A549 (cell line): Measurements from ENCODE around the gene FZD7.

Experiments
- ESRRA ChIP-seq: fragments of 150-350 bp; IDR thresholded peaks from 2 replicates; pipeline ENCODE4 v1.6.1; 2014; ENCODE audit warnings: mild to moderate bottlenecking, low read length, borderline replicate concordance
- HDAC2 ChIP-seq: fragments of 200-600 bp; sonication (generic); IDR thresholded peaks from 2 replicates; pipeline ENCODE4 v1.6.1; 2016
- POLR2A ChIP-seq: IDR thresholded peaks from 2 replicates; pipeline ENCODE4 v1.6.1; 2012; ENCODE audit warnings: mild to moderate bottlenecking, low read length
- RCOR1 ChIP-seq: fragments of 150-350 bp; IDR thresholded peaks from 2 replicates; pipeline ENCODE4 v1.6.1; 2014; ENCODE audit warnings: antibody characterized with exemption, low read length, low read depth
- RFX5 ChIP-seq: fragments of 450-650 bp; IDR thresholded peaks from 2 replicates; pipeline ENCODE4 v1.7.1; 2014; ENCODE audit warnings: antibody characterized with exemption, mild to moderate bottlenecking, moderate library complexity
- ZFP36 ChIP-seq: fragments of 450-650 bp; IDR thresholded peaks from 2 replicates; pipeline ENCODE4 v1.6.1; 2014; ENCODE audit warnings: borderline replicate concordance; ENCODE audit not compliant: partially characterized antibody
- TF ChIP-seq, protein P1 (sequence below): fragments of >200 bp; sonication (Bioruptor Twin); formaldehyde crosslinking; IDR thresholded peaks from 3 replicates; pipeline ENCODE4 v1.5.1; 2016

DNA sequence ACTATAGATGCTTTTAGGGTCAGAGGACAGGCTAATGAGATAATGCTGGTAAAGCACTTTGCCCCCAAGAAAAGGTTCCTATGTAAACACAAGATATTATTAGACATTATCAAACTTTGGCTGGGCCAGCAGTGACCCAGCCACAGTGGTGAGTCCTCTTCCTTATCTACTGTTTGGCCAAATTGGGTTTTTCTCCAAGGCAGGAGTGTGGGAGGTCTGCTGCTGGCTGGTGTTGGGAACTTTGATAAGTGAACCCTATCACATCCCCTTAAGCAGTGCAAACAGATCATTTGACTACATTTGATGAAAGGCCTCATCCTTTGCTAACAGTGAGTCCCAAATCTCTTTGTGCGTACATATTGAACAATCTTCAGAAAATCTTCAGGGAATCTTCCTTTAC, 16.2 kb downstream of the FZD7 start:
- TF ChIP-seq, protein P1, sequence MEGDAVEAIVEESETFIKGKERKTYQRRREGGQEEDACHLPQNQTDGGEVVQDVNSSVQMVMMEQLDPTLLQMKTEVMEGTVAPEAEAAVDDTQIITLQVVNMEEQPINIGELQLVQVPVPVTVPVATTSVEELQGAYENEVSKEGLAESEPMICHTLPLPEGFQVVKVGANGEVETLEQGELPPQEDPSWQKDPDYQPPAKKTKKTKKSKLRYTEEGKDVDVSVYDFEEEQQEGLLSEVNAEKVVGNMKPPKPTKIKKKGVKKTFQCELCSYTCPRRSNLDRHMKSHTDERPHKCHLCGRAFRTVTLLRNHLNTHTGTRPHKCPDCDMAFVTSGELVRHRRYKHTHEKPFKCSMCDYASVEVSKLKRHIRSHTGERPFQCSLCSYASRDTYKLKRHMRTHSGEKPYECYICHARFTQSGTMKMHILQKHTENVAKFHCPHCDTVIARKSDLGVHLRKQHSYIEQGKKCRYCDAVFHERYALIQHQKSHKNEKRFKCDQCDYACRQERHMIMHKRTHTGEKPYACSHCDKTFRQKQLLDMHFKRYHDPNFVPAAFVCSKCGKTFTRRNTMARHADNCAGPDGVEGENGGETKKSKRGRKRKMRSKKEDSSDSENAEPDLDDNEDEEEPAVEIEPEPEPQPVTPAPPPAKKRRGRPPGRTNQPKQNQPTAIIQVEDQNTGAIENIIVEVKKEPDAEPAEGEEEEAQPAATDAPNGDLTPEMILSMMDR = no peak
- TF ChIP-seq POLR2A = no peak
- no peak for TF ChIP-seq ZFP36
- TF ChIP-seq HDAC2 = no peak
- TF ChIP-seq RCOR1 = no peak
- TF ChIP-seq ESRRA = no peak
- TF ChIP-seq RFX5 = no peak
